Measurements from ENCODE around the gene SEPTIN5.

SEPTIN5 gene

GRCh38 chr22:19701420-19702145 lies 12.7 kb upstream of the SEPTIN5 start:
- Histone ChIP-seq H3K4me1 (ENCODE audit: insufficient read depth, low read length, poor library complexity, severe bottlenecking) (no peaks in the 10 kb centered on the region), H3K9me3 (ENCODE audit: insufficient read depth, low read depth, low read length) (no peaks in the 10 kb centered on the region), H2AFZ (ENCODE audit: low read length) (no peak overlapping the region), H3K4me2 (ENCODE audit: low read depth, low read length, poor library complexity, severe bottlenecking) (no peak overlapping the region), H3K27me3 (ENCODE audit: insufficient read depth, low read length, poor library complexity, severe bottlenecking) (no peaks in the 10 kb centered on the region), H3K36me3 (ENCODE audit: insufficient read depth, low read length) (no peaks in the 10 kb centered on the region), H3K9ac (ENCODE audit: low read depth, low read length, poor library complexity, severe bottlenecking) (no peak overlapping the region), H4K20me1 (ENCODE audit: insufficient read depth, low read length, poor library complexity, severe bottlenecking) (no peaks in the 10 kb centered on the region), H3F3A (ENCODE audit: low read depth) (no peaks in the 10 kb centered on the region), H3K4me3 (ENCODE audit: low read length, poor library complexity, severe bottlenecking) (no peak overlapping the region), H3K79me2 (ENCODE audit: insufficient read depth, low read length) (no peaks in the 10 kb centered on the region), H3K9me2 (replicated peaks; ENCODE audit: low read depth, low read length) (no peaks in the 10 kb centered on the region)
- TF ChIP-seq CTCF (conservative IDR thresholded peaks at IDR 0.05; ENCODE audit: low read length) (no peak), EZH2phosphoT487 (IDR thresholded peaks at IDR 0.05; ENCODE audit: borderline replicate concordance) (no peak)

GRCh38 chr22:19703869-19704268 lies 10.4 kb upstream of the SEPTIN5 start:
- no peak overlapping the region for H3K4me2 ChIP-seq (ENCODE audit: low read depth, low read length, poor library complexity, severe bottlenecking)
- no peak overlapping the region for H2AFZ ChIP-seq (ENCODE audit: low read length)
- H3F3A ChIP-seq (ENCODE audit: low read depth) = no peaks in the 10 kb centered on the region

GRCh38 chr22:19704355-19705015 lies 9.8 kb upstream of the SEPTIN5 start:
- Histone ChIP-seq H3K9me3 (ENCODE audit: insufficient read depth, low read depth, low read length) (no peaks in the 10 kb centered on the region), H3K4me3 (ENCODE audit: low read length, poor library complexity, severe bottlenecking) (no peak overlapping the region), H3K9me2 (replicated peaks; ENCODE audit: low read depth, low read length) (no peaks in the 10 kb centered on the region), H4K20me1 (ENCODE audit: insufficient read depth, low read length, poor library complexity, severe bottlenecking) (no peaks in the 10 kb centered on the region), H3K27me3 (ENCODE audit: insufficient read depth, low read length, poor library complexity, severe bottlenecking) (no peaks in the 10 kb centered on the region), H2AFZ (ENCODE audit: low read length) (no peak overlapping the region), H3K36me3 (ENCODE audit: insufficient read depth, low read length) (no peaks in the 10 kb centered on the region), H3F3A (ENCODE audit: low read depth) (no peaks in the 10 kb centered on the region), H3K4me1 (ENCODE audit: insufficient read depth, low read length, poor library complexity, severe bottlenecking) (no peaks in the 10 kb centered on the region), H3K9ac (ENCODE audit: low read depth, low read length, poor library complexity, severe bottlenecking) (no peak overlapping the region), H3K79me2 (ENCODE audit: insufficient read depth, low read length) (no peaks in the 10 kb centered on the region), H3K4me2 (ENCODE audit: low read depth, low read length, poor library complexity, severe bottlenecking) (no peak overlapping the region)
- no peak for TF ChIP-seq EZH2phosphoT487 (IDR thresholded peaks at IDR 0.05; ENCODE audit: borderline replicate concordance)
- no peak for TF ChIP-seq CTCF (conservative IDR thresholded peaks at IDR 0.05; ENCODE audit: low read length)

More at GRCh38 chr22:19703869-19704268, 10.4 kb upstream of the SEPTIN5 start:
- Histone ChIP-seq H3K9me3 (ENCODE audit: insufficient read depth, low read depth, low read length) (no peaks in the 10 kb centered on the region), H3K36me3 (ENCODE audit: insufficient read depth, low read length) (no peaks in the 10 kb centered on the region), H3K27me3 (ENCODE audit: insufficient read depth, low read length, poor library complexity, severe bottlenecking) (no peaks in the 10 kb centered on the region), H3K9me2 (replicated peaks; ENCODE audit: low read depth, low read length) (no peaks in the 10 kb centered on the region), H4K20me1 (ENCODE audit: insufficient read depth, low read length, poor library complexity, severe bottlenecking) (no peaks in the 10 kb centered on the region), H3K4me3 (ENCODE audit: low read length, poor library complexity, severe bottlenecking) (no peak overlapping the region), H3K4me1 (ENCODE audit: insufficient read depth, low read length, poor library complexity, severe bottlenecking) (no peaks in the 10 kb centered on the region), H3K9ac (ENCODE audit: low read depth, low read length, poor library complexity, severe bottlenecking) (no peak overlapping the region), H3K79me2 (ENCODE audit: insufficient read depth, low read length) (no peaks in the 10 kb centered on the region)
- no peak for TF ChIP-seq CTCF (conservative IDR thresholded peaks at IDR 0.05; ENCODE audit: low read length)
- TF ChIP-seq EZH2phosphoT487 (IDR thresholded peaks at IDR 0.05; ENCODE audit: borderline replicate concordance) = no peak
